AG09309 (cell line): ENCODE data around the gene NINJ1.

Experiments
- DNase-seq: peaks from one replicate; pipeline ENCODE4 v3.0.0-alpha.2; 2010; ENCODE audit warnings: low read depth
- H3K4me3 ChIP-seq: 2 replicates; pipeline ENCODE4 v1.5.1; 2011; ENCODE audit warnings: mild to moderate bottlenecking, low read depth, low read length, moderate library complexity; ENCODE audit not compliant: control insufficient read depth
- TF ChIP-seq, protein P1 (sequence below): IDR thresholded peaks from 2 replicates; pipeline ENCODE4 v1.5.1; 2011; ENCODE audit warnings: mild to moderate bottlenecking, low read depth, low read length, inconsistent platforms; ENCODE audit not compliant: insufficient read depth, control insufficient read depth; ENCODE audit errors: missing control alignments

The NINJ1 gene

DNA sequence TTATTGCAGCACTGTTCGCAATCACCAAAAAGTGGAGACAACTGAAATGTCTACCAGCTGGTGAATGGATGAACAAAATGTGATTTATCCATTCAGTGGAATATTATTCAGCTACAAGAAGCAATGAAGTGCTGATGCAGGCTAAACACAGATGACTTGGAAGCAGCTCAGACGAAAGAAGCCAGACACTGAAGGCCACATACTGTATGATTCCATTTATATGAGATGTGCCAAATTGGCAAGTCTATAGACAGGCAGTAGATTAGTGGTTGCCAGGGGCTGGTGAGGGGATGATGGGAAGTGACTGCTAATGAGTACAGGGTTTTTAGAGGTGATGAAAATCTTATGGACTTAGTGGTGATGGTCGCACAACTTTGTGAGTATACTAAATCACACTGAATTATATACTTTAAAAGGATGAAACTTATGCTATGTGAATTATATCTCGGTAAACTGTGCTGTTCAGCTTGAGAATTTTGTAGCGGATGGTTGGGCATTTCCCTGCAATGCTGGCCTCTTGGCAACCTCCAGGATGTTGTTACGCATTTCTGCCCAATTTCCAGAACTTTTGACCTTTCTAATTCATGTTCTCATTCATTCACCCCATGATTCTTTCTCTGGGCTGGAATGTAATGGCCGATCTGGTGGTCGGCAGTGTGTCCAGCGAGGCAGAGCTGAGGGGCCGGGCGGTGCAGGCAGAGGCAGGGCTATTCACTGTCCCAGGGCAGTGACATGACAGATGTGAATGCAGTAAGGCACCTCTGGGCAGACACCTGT is 27.9 kb upstream of the NINJ1 start:
- H3K4me3 ChIP-seq = no peak overlapping the region
- TF ChIP-seq, protein P1, sequence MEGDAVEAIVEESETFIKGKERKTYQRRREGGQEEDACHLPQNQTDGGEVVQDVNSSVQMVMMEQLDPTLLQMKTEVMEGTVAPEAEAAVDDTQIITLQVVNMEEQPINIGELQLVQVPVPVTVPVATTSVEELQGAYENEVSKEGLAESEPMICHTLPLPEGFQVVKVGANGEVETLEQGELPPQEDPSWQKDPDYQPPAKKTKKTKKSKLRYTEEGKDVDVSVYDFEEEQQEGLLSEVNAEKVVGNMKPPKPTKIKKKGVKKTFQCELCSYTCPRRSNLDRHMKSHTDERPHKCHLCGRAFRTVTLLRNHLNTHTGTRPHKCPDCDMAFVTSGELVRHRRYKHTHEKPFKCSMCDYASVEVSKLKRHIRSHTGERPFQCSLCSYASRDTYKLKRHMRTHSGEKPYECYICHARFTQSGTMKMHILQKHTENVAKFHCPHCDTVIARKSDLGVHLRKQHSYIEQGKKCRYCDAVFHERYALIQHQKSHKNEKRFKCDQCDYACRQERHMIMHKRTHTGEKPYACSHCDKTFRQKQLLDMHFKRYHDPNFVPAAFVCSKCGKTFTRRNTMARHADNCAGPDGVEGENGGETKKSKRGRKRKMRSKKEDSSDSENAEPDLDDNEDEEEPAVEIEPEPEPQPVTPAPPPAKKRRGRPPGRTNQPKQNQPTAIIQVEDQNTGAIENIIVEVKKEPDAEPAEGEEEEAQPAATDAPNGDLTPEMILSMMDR = no peak
- DNase-seq = no peak

DNA sequence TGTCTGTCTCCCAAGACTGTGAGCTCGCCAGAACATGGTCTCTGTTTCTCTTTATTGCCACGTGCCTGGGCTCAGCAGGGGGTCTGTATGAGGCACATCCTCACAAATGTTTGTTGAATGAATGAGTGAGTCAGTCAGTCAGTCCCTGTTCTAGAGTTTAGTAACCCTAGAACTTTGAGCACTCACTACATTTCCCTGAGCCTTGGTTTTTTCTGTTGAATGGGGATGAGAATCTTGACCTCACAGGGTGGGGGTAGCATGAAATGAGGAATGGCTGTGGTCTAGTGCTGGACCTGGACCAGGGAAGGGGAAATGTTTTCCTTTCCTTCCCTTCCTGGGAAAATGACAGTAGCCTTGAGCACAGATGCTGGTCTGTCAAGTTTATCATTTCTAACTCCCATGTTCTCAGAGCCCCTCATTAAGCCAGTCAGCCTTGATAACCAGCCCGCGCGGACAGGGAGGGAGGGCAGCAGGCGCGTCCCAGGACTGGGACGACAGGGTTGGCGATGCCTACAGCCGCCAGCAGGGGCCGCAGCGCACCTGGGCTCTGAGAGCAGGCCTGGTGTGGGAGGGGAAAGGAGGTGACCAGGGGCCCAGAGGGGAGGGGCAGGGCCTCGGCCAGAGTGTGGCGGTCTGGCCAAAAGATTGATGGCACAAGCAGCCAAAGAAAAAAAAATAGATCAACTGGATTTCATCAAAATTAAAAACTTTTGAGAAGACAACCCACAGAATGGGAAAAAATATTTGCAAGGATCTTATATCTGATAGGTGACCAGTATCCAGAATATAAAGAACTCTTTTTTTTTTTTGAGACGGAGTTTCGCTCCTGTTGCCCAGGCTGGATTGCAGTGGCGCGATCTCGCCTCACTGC is 25.8 kb upstream of the NINJ1 start:
- TF ChIP-seq, protein P1 = peak; percentile 97
- DNase-seq = peak; percentile 20
- no peak overlapping the region for H3K4me3 ChIP-seq

DNA sequence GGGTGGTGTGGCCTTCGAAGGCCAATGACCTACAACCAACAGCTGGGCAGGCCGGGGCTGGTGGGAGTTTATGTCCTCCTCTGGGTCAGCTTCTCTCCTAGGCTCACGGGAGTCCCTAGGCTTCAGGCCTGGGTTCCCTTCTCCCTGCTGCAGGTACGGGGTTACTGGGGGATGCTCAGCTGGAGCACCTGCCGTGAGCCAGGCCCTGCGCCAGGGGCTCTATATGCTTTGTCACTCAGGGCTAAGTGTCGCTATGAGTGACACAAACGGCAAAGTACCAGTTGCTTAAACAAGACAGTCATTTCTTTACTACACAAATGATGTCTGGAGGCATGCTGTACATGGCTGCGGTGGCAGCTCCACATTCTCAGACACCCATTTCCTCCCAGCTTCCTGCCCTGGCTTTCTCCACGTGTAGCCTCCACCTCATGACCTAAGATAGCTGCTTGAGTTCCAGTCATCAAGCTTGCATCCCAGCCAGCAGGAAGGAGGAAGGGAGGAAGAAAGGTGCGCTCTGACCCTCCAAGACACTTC is 22.5 kb upstream of the NINJ1 start:
- no peak overlapping the region for H3K4me3 ChIP-seq
- no peak for DNase-seq
- TF ChIP-seq, protein P1 = no peak

DNA sequence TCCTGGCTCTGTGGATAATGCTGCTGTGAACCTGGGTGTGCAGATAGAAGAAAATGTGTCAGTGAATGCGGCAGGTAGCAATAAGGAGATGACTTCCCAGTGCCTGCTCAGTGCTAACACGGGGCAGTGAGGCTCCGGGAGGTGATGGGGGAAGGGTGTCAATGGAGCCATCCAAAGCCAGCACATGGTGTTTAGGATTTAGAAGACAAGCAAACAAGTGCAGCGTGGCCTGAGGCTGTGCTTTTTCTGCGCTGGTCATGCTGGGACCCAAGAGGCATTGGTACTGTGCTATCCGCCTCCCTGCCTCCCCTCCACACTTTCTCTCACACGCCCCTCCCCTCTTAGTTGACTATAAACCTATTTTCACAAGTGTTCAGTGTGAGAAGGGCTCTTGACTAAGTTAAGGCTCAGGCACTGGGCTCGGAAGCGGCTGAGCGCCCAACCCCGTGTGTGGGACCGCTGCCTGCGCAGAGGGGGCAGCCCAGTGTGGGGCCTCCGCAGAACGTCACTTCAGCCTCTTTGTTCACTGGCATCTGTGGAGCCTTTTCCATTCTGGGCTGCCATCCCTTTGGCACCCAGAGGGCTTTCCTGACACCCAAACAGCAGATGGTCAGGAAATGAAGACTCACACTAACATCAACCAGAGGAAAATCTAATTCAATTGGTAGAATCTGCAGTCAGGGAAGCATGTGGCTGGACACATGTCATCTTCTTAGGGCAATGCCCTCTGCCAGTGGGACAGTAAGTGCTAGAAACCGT is 21.8 kb upstream of the NINJ1 start:
- DNase-seq = no peak
- TF ChIP-seq, protein P1 = no peak
- no peak overlapping the region for H3K4me3 ChIP-seq

DNA sequence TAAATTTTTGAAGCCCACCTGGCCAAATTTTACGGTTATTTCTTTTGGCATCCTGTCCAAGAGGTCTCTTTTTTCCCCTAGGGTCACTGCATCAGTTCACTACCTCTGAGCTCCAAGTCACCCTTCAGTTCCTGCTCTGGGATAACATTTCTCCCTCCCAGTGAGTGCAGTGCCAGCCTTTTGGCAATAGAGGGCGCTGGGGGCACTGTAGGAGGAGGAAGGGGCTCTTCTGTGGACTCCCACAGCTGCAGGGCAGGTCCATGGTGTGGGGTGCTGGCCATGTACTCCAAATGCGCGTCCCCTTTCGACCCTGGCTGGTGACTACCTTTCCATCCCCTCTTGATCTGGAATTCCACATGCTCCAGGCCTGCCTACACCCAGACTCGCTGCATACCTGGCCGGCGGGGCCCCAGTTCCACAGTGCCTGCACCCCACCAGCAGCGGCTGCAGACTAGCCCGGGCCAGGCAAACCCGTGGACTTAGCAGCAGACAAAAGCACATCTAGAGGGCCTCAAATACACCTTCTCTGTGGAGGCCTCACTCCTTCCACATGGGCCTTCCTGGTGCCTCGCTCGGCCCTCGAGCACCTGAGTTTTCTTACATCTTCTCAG is 20.3 kb upstream of the NINJ1 start:
- TF ChIP-seq, protein P1 = peak; percentile 53
- no peak overlapping the region for H3K4me3 ChIP-seq
- DNase-seq = no peak
